Fibroblast of the aortic adventitia (primary cell): Measurements from ENCODE around the gene DNASE1L1. TPM values are rescaled to one million over a fixed set of nuclear protein-coding genes. Genes with fewer than 3 reads are reported as not detected.
A peak's percentile ranks its signal among the peaks of the same experiment; 100 is the strongest.
"Not testable (repeated sequence)": the region's sequence is repeated elsewhere in the genome, so short reads cannot be mapped to it uniquely, and the experiment has no call there.

Experiments used
- DNase-seq: peaks from one replicate; pipeline ENCODE4 v3.0.0-alpha.2; 2010; ENCODE audit warnings: low read depth
- H3K4me3 ChIP-seq: 2 replicates; pipeline ENCODE4 v1.5.1; 2011; ENCODE audit warnings: low read depth, mild to moderate bottlenecking, control low read depth, low read length, moderate library complexity
- total RNA-seq: library from RNA; depleted of rRNA; stranded (reverse); fragments of >200 nt; gene quantifications from 2 replicates; pipeline ENCODE4 v1.2.3, GENCODE V29; 2012; ENCODE audit warnings: low replicate concordance
- TF ChIP-seq, protein P1 (sequence below): IDR thresholded peaks from 2 replicates; pipeline ENCODE4 v1.5.1; 2011; ENCODE audit warnings: mild to moderate bottlenecking, low read length, control low read depth, inconsistent platforms; ENCODE audit not compliant: insufficient read depth

The DNASE1L1 gene
- total RNA-seq, 1 donor: 31.0 TPM

DNA sequence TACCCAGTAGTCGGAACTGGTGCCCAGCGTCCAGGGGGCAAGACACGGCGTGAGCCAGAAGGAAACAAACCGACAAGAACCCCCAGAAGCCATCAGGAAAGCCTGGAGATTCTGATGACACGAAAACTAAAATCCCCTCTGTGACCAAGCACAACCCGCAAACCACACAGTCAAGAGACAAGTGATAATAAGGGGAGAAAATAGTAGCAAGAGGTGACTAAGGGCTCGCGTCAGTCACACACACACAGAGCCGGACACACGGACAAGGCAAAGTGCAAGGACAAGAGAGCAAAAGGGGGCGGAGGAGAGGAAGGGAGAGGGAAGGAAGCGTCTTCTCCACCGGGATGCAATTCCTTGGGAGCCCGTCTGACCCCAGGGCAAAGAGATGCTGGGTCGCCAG is 20.4 kb downstream of the DNASE1L1 start:
- DNase-seq, H3K4me3 ChIP-seq: not testable (repeated sequence)

- H3K4me3 ChIP-seq, DNase-seq: not testable (repeated sequence)
These were observed 21.0 kb downstream of the DNASE1L1 start for GRCh38 chrX:154388094-154388493.

DNA sequence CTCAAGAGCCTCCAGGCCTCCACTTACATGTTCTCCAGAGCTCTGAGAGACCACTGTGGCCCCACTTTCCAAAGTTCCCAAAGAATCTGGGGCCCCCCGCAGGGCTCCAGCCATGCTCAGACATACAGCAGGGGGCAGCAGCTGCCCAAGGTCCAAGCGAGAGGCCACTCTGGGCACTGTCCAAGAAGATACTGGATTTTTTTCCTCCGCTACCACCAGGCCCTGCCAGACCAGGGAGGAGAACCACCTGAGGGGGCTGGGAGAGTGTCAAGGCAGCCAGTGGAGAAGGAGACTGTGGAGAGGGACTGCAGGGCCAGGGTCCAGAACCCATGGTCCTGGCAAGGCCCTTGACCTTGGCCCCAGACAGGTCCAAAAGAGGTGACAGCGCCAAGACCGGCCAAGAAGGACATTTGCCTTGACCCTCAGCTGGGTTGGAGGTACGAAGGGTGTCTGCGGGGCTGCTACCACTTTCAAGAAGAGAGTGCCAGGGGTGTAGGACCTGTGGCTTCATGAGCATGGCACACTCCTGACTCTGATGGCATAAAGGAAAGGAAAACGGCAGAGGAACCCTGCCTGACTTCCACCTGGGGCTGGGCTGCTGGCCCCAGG is 24.7 kb downstream of the DNASE1L1 start:
- TF ChIP-seq, protein P1, sequence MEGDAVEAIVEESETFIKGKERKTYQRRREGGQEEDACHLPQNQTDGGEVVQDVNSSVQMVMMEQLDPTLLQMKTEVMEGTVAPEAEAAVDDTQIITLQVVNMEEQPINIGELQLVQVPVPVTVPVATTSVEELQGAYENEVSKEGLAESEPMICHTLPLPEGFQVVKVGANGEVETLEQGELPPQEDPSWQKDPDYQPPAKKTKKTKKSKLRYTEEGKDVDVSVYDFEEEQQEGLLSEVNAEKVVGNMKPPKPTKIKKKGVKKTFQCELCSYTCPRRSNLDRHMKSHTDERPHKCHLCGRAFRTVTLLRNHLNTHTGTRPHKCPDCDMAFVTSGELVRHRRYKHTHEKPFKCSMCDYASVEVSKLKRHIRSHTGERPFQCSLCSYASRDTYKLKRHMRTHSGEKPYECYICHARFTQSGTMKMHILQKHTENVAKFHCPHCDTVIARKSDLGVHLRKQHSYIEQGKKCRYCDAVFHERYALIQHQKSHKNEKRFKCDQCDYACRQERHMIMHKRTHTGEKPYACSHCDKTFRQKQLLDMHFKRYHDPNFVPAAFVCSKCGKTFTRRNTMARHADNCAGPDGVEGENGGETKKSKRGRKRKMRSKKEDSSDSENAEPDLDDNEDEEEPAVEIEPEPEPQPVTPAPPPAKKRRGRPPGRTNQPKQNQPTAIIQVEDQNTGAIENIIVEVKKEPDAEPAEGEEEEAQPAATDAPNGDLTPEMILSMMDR: peak; percentile 36
- H3K4me3 ChIP-seq: no peak overlapping the region

DNA sequence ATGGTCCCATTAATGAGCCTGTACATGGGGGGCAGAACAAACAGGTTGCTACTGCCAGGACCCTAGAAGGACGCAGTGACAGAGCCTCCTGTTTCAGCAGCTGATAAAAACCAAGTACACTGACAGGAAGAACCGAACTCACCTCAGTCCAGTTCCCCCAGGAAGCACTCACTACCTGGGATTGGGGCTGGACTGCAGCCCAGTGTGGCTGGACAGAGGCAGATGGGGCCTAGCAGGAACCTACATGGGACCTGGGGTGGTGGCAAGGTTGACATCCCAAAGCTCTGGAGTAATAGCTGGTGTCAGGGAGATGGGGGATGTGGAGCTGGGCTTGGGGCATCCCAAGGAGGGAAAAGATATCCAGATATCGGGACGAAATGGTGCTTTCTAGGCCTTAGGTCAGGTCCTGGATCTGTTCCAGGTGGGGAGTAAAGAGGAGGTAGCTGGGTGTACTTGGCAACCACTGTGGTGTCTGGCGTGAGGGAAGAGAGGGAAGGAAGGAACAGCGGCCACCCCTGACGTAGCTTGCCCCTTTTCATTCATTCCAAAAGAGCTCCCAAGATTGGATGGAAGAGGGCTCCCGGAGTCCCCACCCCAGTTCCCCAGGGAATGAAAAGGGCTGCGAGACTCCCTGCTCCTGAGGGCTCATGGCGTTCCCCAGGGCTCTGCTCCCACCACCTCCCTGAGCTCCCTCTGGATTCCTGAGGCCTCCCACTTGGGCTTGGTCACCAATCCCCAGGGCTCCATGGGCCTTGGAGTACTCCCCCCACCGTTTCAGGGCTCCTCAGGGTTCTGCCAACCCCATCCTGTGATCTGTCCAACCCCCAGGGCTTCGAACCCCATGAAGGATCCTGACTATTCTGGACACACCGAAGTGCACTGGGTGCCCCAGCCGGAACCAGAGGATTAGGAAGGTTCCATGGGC is 25.4 kb downstream of the DNASE1L1 start:
- no peak for DNase-seq
- no peak overlapping the region for H3K4me3 ChIP-seq
- TF ChIP-seq, protein P1: no peak

More for the DNA sequence above, 24.7 kb downstream of the DNASE1L1 start:
- no peak for DNase-seq

- no peak overlapping the region for H3K4me3 ChIP-seq
- peak; percentile 14 for DNase-seq
- TF ChIP-seq, protein P1: no peak
These were observed 26.5 kb downstream of the DNASE1L1 start for GRCh38 chrX:154382483-154383069.

GRCh38 chrX:154381271-154381670 is 27.8 kb downstream of the DNASE1L1 start:
- TF ChIP-seq, protein P1: no peak
- H3K4me3 ChIP-seq: no peak overlapping the region
- DNase-seq: no peak

DNA sequence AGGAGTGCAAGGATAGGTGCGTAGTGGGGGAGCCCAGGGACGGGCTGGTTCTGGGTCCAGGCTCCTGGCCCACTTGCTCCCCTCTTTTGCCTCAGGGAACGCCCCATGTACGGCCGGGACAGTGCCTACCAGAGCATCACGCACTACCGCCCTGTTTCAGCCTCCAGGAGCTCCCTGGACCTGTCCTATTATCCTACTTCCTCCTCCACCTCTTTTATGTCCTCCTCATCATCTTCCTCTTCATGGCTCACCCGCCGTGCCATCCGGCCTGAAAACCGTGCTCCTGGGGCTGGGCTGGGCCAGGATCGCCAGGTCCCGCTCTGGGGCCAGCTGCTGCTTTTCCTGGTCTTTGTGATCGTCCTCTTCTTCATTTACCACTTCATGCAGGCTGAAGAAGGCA is 28.3 kb downstream of the DNASE1L1 start:
- no peak for DNase-seq
- H3K4me3 ChIP-seq: peak overlapping the region; percentile 75
- TF ChIP-seq, protein P1: no peak
